Measurements from ENCODE around the gene FRS2.

Gene FRS2

GRCh38 chr12:69502345-69503081 is 32.3 kb downstream of the FRS2 start:
- DNase-seq, result no peak

- no peak for DNase-seq
Observed at GRCh38 chr12:69508091-69508490, 37.9 kb downstream of the FRS2 start.

GRCh38 chr12:69508621-69509020 is 38.4 kb downstream of the FRS2 start:
- DNase-seq, result no peak

- no peak for DNase-seq
Observed at GRCh38 chr12:69509308-69509736, 39.1 kb downstream of the FRS2 start.

GRCh38 chr12:69509904-69510827 is 40.0 kb downstream of the FRS2 start:
- no peak for DNase-seq

GRCh38 chr12:69511016-69511415 is 40.8 kb downstream of the FRS2 start:
- no peak for DNase-seq

- no peak for DNase-seq
Observed at GRCh38 chr12:69511469-69512267, 41.5 kb downstream of the FRS2 start.

GRCh38 chr12:69512820-69513219 is 42.6 kb downstream of the FRS2 start:
- DNase-seq, result no peak

- no peak for DNase-seq
Observed at GRCh38 chr12:69513297-69513696, 43.1 kb downstream of the FRS2 start.

- DNase-seq, result no peak
Observed at GRCh38 chr12:69514111-69514510, 43.9 kb downstream of the FRS2 start.

- no peak for DNase-seq
Observed at GRCh38 chr12:69514845-69515244, 44.7 kb downstream of the FRS2 start.

GRCh38 chr12:69515394-69515930 is 45.3 kb downstream of the FRS2 start:
- no peak for DNase-seq

- DNase-seq, result no peak
Observed at GRCh38 chr12:69516950-69517349, 46.8 kb downstream of the FRS2 start.

GRCh38 chr12:69517406-69517805 is 47.2 kb downstream of the FRS2 start:
- no peak for DNase-seq

- DNase-seq, result no peak
Observed at GRCh38 chr12:69519871-69520270, 49.7 kb downstream of the FRS2 start.

GRCh38 chr12:69523433-69524330 is 53.5 kb downstream of the FRS2 start:
- DNase-seq, result no peak

- no peak for DNase-seq
Observed at GRCh38 chr12:69524331-69524630, 54.1 kb downstream of the FRS2 start.

GRCh38 chr12:69524755-69525469 is 54.7 kb downstream of the FRS2 start:
- no peak for DNase-seq

- no peak for DNase-seq
Observed at GRCh38 chr12:69527506-69528272, 57.5 kb downstream of the FRS2 start.

- DNase-seq, result no peak
Observed at GRCh38 chr12:69529021-69529420, 58.8 kb downstream of the FRS2 start.

- no peak for DNase-seq
Observed at GRCh38 chr12:69533844-69534243, 63.7 kb downstream of the FRS2 start.

Data from left hindlimb (tissue), 1 donor.